SK-N-MC (cell line): Measurements from ENCODE around the gene RASD1.

Experiments
- DNase-seq: peaks from one replicate; pipeline ENCODE4 v3.0.0-alpha.2; 2011; ENCODE audit warnings: low read depth, low spot score
- H3K27ac ChIP-seq: fragments of 200-600 bp; sonication (generic); 2 replicates; pipeline ENCODE4 v1.5.1; 2016; ENCODE audit warnings: mixed run types
- H3K36me3 ChIP-seq: fragments of 200-600 bp; sonication (generic); 2 replicates; pipeline ENCODE4 v1.6.1; 2017; ENCODE audit warnings: antibody characterized with exemption, low read length, mixed read lengths; ENCODE audit not compliant: insufficient read depth
- H3K4me3 ChIP-seq: fragments of 200-600 bp; sonication (generic); 2 replicates; pipeline ENCODE4 v1.5.1; 2016
- H3K9ac ChIP-seq: fragments of 200-600 bp; sonication (generic); 2 replicates; pipeline ENCODE4 v1.8.0; 2017; ENCODE audit warnings: mixed run types, mixed read lengths; ENCODE audit not compliant: insufficient read length
- H3K9me3 ChIP-seq: fragments of 200-600 bp; sonication (generic); 2 replicates; pipeline ENCODE4 v1.6.1; 2017; ENCODE audit warnings: low read depth, mild to moderate bottlenecking, antibody characterized with exemption, low read length, moderate library complexity, mixed read lengths
- EZH2 ChIP-seq: fragments of 200-600 bp; sonication (generic); IDR thresholded peaks from one replicate; pipeline ENCODE4 v1.6.1; 2017; ENCODE audit warnings: antibody characterized with exemption
- FOXP2 ChIP-seq: optimal IDR thresholded peaks from 2 replicates; pipeline ENCODE3; 2011; ENCODE audit warnings: mild to moderate bottlenecking, moderate library complexity; ENCODE audit not compliant: insufficient read depth; ENCODE audit errors: extremely low read length, control extremely low read depth
- POLR2AphosphoS5 ChIP-seq: IDR thresholded peaks from 2 replicates; pipeline ENCODE4 v1.6.1; 2012; ENCODE audit warnings: mild to moderate bottlenecking, low read depth, low read length, borderline replicate concordance

The RASD1 gene

GRCh38 chr17:17504341-17505140, 8.3 kb upstream of the RASD1 start:
- TF ChIP-seq EZH2 = no peak
- no peak for TF ChIP-seq FOXP2
- no peak for TF ChIP-seq POLR2AphosphoS5
- Histone ChIP-seq H3K4me3 (no peak overlapping the region), H3K9me3 (no peaks in the 10 kb centered on the region), H3K9ac (no peak overlapping the region), H3K27ac (no peak overlapping the region), H3K36me3 (no peaks in the 10 kb centered on the region)
- DNase-seq = no peak

- DNase-seq = no peak
- no peak overlapping the region for H3K27ac ChIP-seq
- H3K4me3 ChIP-seq = no peak overlapping the region
These were observed 7.5 kb upstream of the RASD1 start for GRCh38 chr17:17503566-17504130.

GRCh38 chr17:17502741-17503565, 6.8 kb upstream of the RASD1 start:
- no peaks in the 10 kb centered on the region for H3K36me3 ChIP-seq
- TF ChIP-seq FOXP2 (no peak), POLR2AphosphoS5 (no peak), EZH2 (no peak)
- no peak overlapping the region for H3K27ac ChIP-seq
- no peaks in the 10 kb centered on the region for H3K9me3 ChIP-seq
- H3K4me3 ChIP-seq = no peak overlapping the region
- no peak for DNase-seq
- no peak overlapping the region for H3K9ac ChIP-seq

More at GRCh38 chr17:17503566-17504130, 7.5 kb upstream of the RASD1 start:
- Histone ChIP-seq H3K9ac (no peak overlapping the region), H3K36me3 (no peaks in the 10 kb centered on the region), H3K9me3 (no peaks in the 10 kb centered on the region)
- TF ChIP-seq POLR2AphosphoS5 = no peak
- TF ChIP-seq FOXP2 = no peak
- TF ChIP-seq EZH2 = no peak

GRCh38 chr17:17500999-17501605, 4.9 kb upstream of the RASD1 start:
- H3K9ac ChIP-seq = no peak overlapping the region
- no peak for TF ChIP-seq EZH2
- no peak for TF ChIP-seq POLR2AphosphoS5
- no peak overlapping the region for H3K4me3 ChIP-seq

GRCh38 chr17:17499402-17500145, 3.4 kb upstream of the RASD1 start:
- no peak overlapping the region for H3K4me3 ChIP-seq
- no peak overlapping the region for H3K27ac ChIP-seq
- DNase-seq = no peak
- H3K9ac ChIP-seq = no peak overlapping the region
- H3K9me3 ChIP-seq = no peaks in the 10 kb centered on the region
- TF ChIP-seq FOXP2 = no peak
- no peak for TF ChIP-seq EZH2
- TF ChIP-seq POLR2AphosphoS5 = no peak
- H3K36me3 ChIP-seq = no peaks in the 10 kb centered on the region

More at GRCh38 chr17:17500999-17501605, 4.9 kb upstream of the RASD1 start:
- no peaks in the 10 kb centered on the region for H3K9me3 ChIP-seq
- no peak for DNase-seq
- no peaks in the 10 kb centered on the region for H3K36me3 ChIP-seq
- H3K27ac ChIP-seq = no peak overlapping the region

GRCh38 chr17:17498606-17499301, 2.6 kb upstream of the RASD1 start:
- no peaks in the 10 kb centered on the region for H3K36me3 ChIP-seq
- no peak for DNase-seq
- H3K9ac ChIP-seq = no peak overlapping the region
- no peak overlapping the region for H3K4me3 ChIP-seq
- no peak overlapping the region for H3K27ac ChIP-seq
- no peaks in the 10 kb centered on the region for H3K9me3 ChIP-seq
- no peak for TF ChIP-seq EZH2

- H3K27ac ChIP-seq = no peak overlapping the region
- no peaks in the 10 kb centered on the region for H3K9me3 ChIP-seq
- H3K9ac ChIP-seq = no peak overlapping the region
- no peak overlapping the region for H3K4me3 ChIP-seq
- TF ChIP-seq EZH2 (no peak), FOXP2 (no peak), POLR2AphosphoS5 (no peak)
- DNase-seq = no peak
- no peaks in the 10 kb centered on the region for H3K36me3 ChIP-seq
These were observed 1.8 kb upstream of the RASD1 start for GRCh38 chr17:17497845-17498520.
